ENCODE data around the gene LAMTOR4. TPM values are rescaled to one million over a fixed set of nuclear protein-coding genes. Genes with fewer than 3 reads are reported as not detected.
A peak's percentile ranks its signal among the peaks of the same experiment; 100 is the strongest.

The LAMTOR4 gene
- total and polyA plus RNA-seq, 11 donors = 64.6 to 160 (median 96.5) TPM

DNA sequence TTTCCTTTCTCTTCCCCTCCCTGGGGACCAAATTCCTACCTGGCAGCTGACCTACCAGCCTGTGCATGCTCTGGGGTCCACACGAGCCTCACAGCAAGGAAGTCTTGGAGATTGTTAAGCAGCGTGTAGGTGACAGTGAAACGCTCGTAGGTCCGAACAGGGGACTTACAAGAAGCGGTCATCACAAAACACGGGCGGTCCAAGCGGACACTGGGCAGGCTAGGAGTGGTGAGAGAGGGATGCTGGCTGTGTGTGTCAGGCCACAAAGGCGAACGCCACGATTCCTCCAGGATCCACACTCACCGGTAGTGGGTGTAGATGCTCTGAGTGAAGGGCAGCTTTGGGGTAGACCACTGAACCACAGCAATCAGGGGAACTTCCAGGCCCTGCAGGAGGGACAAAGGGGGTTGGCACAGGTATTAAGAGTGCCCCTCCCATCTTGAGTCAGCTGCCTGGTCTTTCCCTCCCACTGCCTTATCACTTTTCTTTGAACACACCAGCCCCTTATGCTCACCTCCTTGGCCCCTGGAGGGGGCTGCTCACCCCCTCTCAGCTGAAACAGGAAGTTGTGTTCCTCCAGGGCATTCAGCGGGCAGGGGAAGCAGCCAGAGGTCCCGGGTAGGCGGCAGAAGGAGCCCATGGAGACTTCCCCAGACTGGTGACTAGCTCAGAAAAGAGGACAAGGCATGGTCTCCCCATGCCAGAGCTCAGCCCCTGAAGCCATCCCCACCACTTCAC lies 7.8 kb downstream of the LAMTOR4 start:
- TF ChIP-seq CTCF (IDR thresholded peaks at IDR 0.05) = no peak
- no peak for TF ChIP-seq POLR2A (IDR thresholded peaks at IDR 0.05)
- Histone ChIP-seq H3K27me3 (no peaks in the 10 kb centered on the region), H3K27ac (peak overlapping the region in 5 of 12 donors; percentile 1 to 94 (median 80)), H3K4me1 (peaks cover 0 to 57% (median 15%) of the 10 kb centered on the region in 12 donors), H3K9me3 (no peaks in the 10 kb centered on the region), H3K36me3 (peaks cover 0 to 52% (median 38%) of the 10 kb centered on the region in 9 donors), H3K4me3 (peak overlapping the region in 2 of 12 donors; percentile 91 to 93)
- no peak for DNase-seq
- ATAC-seq = no peak
- 82 to 85% (median 83%) methylated on average over 16 of the region's 16 CpGs for WGBS, 4 donors
- intact Hi-C loops (cut with DNase I) = no loop called here

- Histone ChIP-seq H3K9me3 (no peaks in the 10 kb centered on the region), H3K27ac (peak overlapping the region in 8 of 12 donors; percentile 1 to 94 (median 81)), H3K27me3 (no peaks in the 10 kb centered on the region), H3K36me3 (peaks cover 0 to 47% (median 38%) of the 10 kb centered on the region in 9 donors), H3K4me3 (peak overlapping the region in 5 of 12 donors; percentile 78 to 93 (median 92)), H3K4me1 (peaks cover 0 to 52% (median 15%) of the 10 kb centered on the region in 12 donors)
- 46 to 78% (median 64%) methylated on average over 2 to 5 of the region's 5 CpGs for WGBS, 4 donors
- DNase-seq (no peak), ATAC-seq (no peak)
- no peak for TF ChIP-seq POLR2A (IDR thresholded peaks at IDR 0.05)
- no peak for TF ChIP-seq CTCF (IDR thresholded peaks at IDR 0.05)
- intact Hi-C loops (cut with DNase I) = no loop called here
Observed at GRCh38 chr7:100157069-100157333, 8.3 kb downstream of the LAMTOR4 start.

DNA sequence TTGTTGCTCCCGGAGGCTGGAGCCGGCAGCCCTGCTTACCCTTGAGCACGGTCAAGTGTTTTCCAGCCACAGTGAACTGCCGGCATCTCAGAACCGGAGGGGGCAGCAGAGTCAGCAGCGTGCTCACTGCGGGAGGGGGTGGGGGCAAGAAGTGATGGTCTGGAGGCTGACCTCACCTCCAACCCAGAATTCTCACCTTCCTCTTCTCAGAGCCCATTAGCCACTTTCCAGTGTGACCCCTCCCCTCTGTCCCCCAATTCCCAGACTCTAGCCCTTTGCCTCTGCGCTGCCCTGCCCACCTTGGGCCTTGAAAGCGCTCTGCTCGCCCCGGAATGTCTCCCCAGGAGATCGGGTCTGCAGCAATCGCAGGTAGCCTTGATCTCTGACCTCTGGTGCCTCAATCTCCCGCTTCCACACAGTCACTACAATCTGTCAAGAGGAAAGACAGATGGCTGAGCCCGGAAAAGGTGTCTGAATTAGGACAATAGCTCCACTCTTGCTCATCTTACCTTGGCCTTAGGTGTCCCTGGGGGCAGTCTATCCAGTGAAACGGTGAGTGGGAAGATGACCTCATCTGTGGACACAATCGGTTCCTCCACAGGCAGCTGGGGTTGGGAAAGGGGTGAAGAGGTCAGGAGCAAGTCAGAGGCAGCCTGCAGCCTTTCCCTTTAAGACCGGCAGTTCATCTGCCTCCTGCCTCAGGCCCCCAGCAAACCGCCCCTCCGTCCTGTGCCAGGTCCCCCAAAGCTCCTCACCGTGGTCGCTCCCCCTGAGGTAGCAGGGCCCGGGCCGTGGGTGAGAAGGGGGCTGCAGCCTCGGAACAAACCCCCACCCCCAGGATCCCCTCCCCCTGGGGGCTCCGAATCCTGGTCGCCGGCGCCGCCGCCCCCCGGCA lies 8.9 kb downstream of the LAMTOR4 start:
- 20 to 27% (median 24%) methylated on average over 24 to 32 of the region's 32 CpGs for WGBS, 4 donors
- peak in 4 of 12 donors; percentile 7 to 20 (median 14) for TF ChIP-seq CTCF (IDR thresholded peaks at IDR 0.05)
- no peak for TF ChIP-seq POLR2A (IDR thresholded peaks at IDR 0.05)
- no peaks in the 10 kb centered on the region for H3K27me3 ChIP-seq
- peak overlapping the region; percentile 56 to 94 (median 82) for H3K27ac ChIP-seq
- peaks cover 0 to 46% (median 15%) of the 10 kb centered on the region in 12 donors for H3K4me1 ChIP-seq
- peak in 1 of 5 donors; percentile 51 for DNase-seq
- intact Hi-C loops (cut with DNase I) = loop anchor here in 1 of 10 donors (1.0 kb wide), 1 partner anchor 20 kb away; the partner anchor contains the start of genes GPC2 and STAG3
- H3K36me3 ChIP-seq = peaks cover 0 to 44% (median 38%) of the 10 kb centered on the region in 9 donors
- ATAC-seq = peak in 3 of 4 donors; percentile 6 to 31 (median 26)
- peak overlapping the region; percentile 70 to 99 (median 91) for H3K4me3 ChIP-seq
- H3K9me3 ChIP-seq = no peaks in the 10 kb centered on the region

Measured in heart left ventricle (tissue), 16 donors.